HG02678 (cell line): ENCODE data around the gene ALG9.
"Not testable (repeated sequence)": the region's sequence is repeated elsewhere in the genome, so short reads cannot be mapped to it uniquely, and the experiment has no call there.

Experiments
- ATAC-seq: cut with Tn5 transposase; IDR thresholded peaks from one replicate; pipeline ENCODE4 v1.9.1; 2021; ENCODE audit warnings: mild to moderate bottlenecking, moderate library complexity; ENCODE audit not compliant: unreplicated experiment

The ALG9 gene

GRCh38 chr11:111885053-111885452 is 13.7 kb upstream of the ALG9 start:
- not testable (repeated sequence) for ATAC-seq

GRCh38 chr11:111882202-111882601 is 10.8 kb upstream of the ALG9 start:
- ATAC-seq = no peak

- no peak for ATAC-seq
Observed at GRCh38 chr11:111879637-111879960, 8.2 kb upstream of the ALG9 start.

DNA sequence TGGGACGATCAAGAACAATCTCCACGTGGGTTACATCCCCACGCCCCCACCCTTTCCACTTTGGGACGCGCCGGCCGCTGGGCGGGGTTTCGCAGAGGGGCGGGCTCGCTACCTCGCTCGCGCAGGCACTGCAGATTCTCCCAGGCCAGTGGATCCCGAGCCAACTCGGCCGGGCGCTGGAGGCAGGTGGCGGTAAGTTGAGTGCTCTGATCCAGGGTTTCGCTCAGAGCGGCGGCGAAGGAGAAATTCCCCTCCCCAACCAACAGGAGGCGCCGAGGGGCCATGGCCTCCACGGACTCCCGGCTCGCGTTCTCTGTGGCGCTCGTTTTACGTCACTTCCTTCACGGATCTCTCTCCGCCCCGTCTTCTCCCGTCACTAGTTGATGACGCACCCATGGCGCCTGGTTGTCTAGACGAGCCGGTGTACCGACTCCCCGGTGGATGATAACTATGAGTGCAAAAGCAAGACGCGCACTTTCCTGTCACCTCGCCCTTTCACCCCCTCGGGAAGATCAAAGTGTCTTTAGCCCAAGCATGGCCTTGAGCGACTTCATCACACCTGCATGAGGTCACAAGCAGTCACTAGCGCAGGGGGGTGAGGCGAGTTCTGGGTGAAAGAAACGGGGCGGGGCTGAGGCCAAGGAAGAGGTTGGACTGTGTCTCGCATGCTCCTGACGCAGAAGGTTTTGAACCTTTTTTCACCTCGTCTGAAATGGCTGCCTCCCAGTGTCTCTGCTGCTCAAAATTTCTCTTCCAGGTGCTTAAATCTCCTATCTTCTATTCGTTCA is 7.7 kb upstream of the ALG9 start, which contains the start of the genes CFAP68 and FDXACB1:
CFAP68 (plus strand) TSS at position 693 of the 788 bp plus-strand sequence; CDS start at position 713, 20 bp downstream.
FDXACB1 (minus strand) TSS at position 317 of the 788 bp plus-strand sequence; CDS start at position 284, 33 bp downstream.
- ATAC-seq = peak; percentile 93

DNA sequence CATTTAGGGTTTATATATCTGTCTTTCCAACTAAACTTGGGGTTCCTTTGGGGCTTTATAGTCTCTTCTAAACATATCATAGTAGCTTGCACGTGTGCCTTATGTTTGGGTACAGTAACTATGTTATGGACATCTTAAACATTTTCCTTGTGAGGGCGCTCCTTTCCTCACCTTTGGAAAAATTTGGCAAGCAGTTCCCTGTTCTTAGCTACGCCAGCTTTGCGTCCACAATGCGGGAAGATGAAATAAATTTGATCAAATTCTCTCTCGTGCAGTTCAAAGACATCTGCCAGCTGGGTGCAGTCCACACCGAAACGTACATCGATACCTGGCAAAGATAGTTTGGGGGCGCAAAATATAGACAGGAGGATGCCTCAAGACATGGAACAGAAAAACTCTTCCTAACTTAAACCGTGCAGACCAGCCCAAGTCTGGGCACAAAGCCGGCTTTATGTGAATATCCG is 7.0 kb upstream of the ALG9 start:
- ATAC-seq = peak; percentile 11

DNA sequence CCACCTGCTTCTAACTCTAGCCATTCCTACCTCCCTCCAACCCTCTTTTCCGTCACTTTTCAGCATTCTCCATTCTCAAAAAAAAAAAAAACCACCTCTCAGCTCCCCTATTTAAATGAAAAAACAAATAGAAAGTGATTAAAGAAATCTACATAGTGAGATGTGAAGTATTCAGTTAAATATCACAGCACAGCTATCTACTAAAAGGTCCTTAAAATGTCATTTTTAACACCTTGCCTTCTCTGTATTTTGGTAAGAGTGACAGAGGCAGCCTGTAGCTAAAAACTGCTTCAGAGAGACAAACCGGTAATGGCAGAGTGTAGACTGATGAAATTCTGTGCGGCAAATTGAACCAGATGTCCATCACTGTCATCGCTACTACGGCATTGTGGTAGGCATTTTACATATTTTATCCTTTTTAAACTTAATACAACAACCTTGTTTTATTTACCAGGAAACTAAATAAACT is 346 bp upstream of the ALG9 start:
- ATAC-seq = no peak

GRCh38 chr11:111870522-111870885 is 877 bp downstream of the ALG9 start:
- ATAC-seq = peak; percentile 19

DNA sequence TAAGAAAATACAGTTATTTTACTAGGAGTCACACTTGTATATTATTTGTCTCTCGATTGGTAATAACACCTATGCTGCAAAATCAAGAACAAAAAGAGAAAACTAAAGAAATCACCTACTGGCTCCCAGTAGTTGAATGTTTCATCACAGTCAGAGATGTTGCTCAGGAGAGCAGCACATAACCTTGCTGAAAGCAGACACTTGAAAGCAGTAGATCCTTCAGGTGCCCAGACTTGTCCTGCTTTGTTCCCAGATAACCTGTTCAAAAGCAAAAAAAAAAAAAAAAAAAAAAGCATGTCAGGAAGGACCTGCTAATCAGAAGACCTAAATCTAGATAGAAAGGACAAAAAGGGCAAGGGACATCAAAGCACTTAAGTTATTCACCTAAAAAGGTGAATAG is 1.3 kb downstream of the ALG9 start:
- no peak for ATAC-seq

GRCh38 chr11:111860257-111860656 is 11.1 kb downstream of the ALG9 start:
- no peak for ATAC-seq

DNA sequence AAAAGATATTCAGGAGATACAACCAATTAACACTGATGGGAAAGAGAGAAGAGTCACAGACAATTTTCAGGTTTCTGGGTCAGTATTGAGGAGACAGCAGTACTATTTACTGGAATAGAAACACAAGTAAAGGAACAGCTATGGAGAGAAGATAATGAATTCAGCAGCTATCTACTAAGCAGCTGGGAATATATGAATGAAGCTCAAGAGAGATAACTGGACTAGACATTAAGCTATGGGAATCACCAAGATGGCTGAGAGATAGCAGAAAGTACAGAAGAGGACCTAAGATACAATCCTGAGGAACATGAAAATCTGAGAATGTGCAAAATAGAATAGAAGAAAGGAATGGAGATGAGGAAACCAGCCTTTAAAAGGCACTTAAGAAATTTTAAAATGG is 15.9 kb downstream of the ALG9 start:
- ATAC-seq = no peak

- no peak for ATAC-seq
Observed at GRCh38 chr11:111852103-111852502, 19.3 kb downstream of the ALG9 start.

DNA sequence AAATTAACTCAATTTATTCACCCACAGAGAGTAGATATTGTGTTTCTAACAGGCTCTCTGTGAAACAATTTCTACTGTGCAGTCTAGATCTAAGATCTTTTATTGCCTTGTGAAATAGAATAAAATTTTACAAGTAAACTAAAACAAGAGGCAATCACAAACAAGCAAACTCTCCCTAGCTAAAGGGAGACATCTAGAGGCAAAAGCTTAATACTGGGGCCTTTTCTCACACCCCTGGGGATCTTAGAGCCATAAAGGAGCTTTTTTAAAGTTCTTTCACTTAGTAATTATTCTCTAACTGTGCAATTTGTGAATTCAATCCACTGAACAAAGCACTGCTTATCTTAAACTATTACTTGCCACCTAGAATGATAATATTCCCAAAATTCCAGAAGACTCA is 19.7 kb downstream of the ALG9 start:
- no peak for ATAC-seq

DNA sequence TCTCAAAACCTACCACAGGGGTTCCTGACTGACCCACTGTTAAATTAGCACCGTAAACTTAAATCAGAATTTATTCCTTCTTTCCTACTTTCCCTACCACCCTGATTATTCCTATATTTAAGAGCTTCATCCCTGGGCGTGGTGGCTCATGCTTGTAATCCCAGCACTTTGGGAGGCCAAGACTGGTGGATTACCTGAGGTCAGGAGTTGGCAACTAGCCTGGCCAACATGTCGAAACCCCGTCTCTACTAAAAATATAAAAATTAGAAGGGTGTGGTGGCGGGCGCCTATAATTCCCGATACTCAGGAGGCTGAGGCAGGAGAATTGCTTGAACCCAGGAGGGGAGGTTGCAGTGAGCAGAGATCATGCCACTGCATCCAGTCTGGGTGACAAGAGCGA is 20.3 kb downstream of the ALG9 start:
- ATAC-seq = no peak

GRCh38 chr11:111849631-111850030 is 21.8 kb downstream of the ALG9 start:
- ATAC-seq = no peak

DNA sequence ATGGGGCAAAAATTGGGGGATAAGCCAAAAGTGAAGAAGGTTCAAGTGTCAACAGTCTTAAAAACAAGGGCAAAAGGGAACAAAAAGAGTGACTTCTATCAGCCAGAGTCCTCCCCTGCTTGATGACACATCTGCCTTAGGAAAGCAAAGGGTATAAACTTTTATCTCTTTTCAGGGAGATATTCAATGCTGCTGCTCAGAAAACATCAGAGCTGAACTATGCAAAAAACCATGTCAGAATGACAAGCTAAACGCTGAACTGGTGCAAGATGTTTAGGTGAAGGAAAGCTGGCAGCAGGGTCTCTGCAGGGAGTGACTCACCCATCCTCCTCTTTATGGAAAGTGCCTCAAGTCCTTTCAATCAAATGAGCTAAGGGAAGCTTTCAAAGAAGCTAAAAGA is 24.7 kb downstream of the ALG9 start:
- no peak for ATAC-seq

- no peak for ATAC-seq
Observed at GRCh38 chr11:111846063-111846462, 25.3 kb downstream of the ALG9 start.

GRCh38 chr11:111845276-111846028 is 25.9 kb downstream of the ALG9 start:
- no peak for ATAC-seq

DNA sequence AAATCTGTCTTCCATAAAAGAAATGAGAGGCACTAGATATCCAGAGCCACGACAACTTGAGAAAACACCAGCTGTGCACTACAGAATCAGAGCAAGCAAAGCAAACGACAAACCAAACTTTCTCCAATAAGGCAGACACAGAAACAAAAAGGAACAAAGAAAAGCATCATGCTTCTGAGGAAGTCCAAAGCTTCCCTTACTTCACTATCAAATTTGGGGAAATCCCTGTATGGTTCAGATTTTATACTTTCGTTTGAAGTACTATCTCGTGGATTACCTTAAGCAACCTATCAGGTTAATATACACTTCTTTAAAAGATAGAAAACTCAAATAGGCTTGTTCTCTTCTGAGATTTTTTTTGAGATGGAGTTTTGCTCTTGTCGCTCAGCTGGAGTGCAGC is 27.7 kb downstream of the ALG9 start:
- no peak for ATAC-seq

DNA sequence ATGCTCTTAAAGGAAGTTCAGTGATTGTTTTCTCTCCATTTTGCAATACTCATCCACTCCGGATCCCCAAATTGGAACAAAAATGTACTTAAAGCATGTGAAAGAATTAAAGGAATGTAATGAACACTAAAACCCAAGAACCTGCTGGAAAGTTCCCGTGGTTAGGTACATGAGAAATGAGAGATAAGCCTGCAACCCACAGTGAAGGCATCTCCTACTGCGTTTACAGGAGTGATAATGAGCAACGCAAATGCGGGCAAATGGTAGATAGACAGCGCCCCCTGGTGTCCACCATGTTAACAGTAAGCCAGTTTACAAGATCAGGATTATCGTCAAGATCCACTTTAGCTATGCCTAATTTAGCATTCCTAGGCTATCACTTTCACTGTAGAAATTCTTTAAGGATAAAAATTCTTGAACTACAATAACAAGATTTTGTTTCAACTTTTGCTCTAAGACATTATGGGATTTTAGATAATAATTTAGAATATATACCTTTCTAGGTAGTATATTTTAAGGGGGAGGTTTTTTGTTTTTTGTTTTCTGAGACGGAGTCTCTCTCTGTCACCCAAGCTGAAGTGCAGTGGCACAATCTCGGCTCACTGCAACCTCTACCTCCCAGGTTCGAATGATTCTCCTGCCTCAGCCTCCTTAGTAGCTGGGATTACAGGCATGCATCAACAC is 29.9 kb downstream of the ALG9 start:
- ATAC-seq = peak; percentile 45

DNA sequence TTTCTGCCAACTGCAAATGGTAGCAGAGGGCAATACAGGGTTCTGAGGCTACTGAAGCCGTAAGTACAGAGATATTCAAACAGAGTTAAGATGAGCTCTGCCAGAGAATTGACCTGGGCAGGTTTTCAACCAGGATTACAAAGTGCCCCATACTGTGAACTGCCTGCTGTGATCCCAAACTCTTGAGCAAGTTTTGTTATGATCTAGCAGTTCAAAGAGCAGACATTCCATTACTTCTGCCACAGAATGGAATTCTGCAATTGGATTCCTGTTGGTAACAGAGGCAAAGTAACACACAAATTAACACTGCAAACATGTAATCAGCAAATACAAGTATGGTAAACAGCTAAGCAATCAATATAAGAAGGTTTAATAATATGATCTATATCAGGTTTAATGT is 31.2 kb downstream of the ALG9 start:
- ATAC-seq = no peak

GRCh38 chr11:111838054-111838453 is 33.3 kb downstream of the ALG9 start:
- ATAC-seq = no peak
